Keratinocyte (primary cell): Measurements from ENCODE around the gene MAPK7. TPM values are rescaled to one million over a fixed set of nuclear protein-coding genes. Genes with fewer than 3 reads are reported as not detected.

Source experiments
- DNase-seq: peaks from one replicate; pipeline ENCODE4 v3.0.0-alpha.2; 2011; ENCODE audit warnings: low read depth, missing footprints, low spot score
- FAIRE-seq: peaks from 2 replicates; lab custom pipeline; 2011; peaks lifted over from hg19 to GRCh38; lab: Jason Lieb, UNC
- H2AFZ ChIP-seq: 2 replicates; pipeline ENCODE4 v1.6.0; 2012; ENCODE audit warnings: low read length, control low read depth, inconsistent platforms; ENCODE audit not compliant: control insufficient read depth
- H3K27ac ChIP-seq: 2 replicates; pipeline ENCODE4 v1.5.1; 2011; ENCODE audit warnings: low read length; ENCODE audit not compliant: control insufficient read depth, insufficient read depth
- H3K27me3 ChIP-seq: 3 replicates; pipeline ENCODE4 v1.6.0; 2011; ENCODE audit warnings: low read length; ENCODE audit not compliant: control insufficient read depth, insufficient read depth; ENCODE audit errors: extremely low read depth
- H3K36me3 ChIP-seq, 2 experiments: 2 replicates in 1 of 2; 3 replicates in 1 of 2; pipeline ENCODE4 v1.5.1; 2011; ENCODE audit warnings: low read length in 2 of 2, mild to moderate bottlenecking in 1 of 2; ENCODE audit not compliant: control insufficient read depth in 2 of 2, insufficient read depth in 2 of 2; ENCODE audit errors: extremely low read depth in 1 of 2
- H3K4me1 ChIP-seq: 3 replicates; pipeline ENCODE4 v1.5.1; 2011; ENCODE audit warnings: low read length; ENCODE audit not compliant: control insufficient read depth, insufficient read depth; ENCODE audit errors: extremely low read depth
- H3K4me2 ChIP-seq: 3 replicates; pipeline ENCODE4 v1.6.0; 2011; ENCODE audit warnings: low read depth, low read length; ENCODE audit not compliant: control insufficient read depth, insufficient read depth; ENCODE audit errors: extremely low read depth
- H3K4me3 ChIP-seq, 3 experiments: fragments of 200-600 bp in 1 of 3; sonication (generic) in 1 of 3; 2 replicates in 2 of 3; 3 replicates in 1 of 3; pipeline ENCODE4 v1.5.1; 2011 to 2016; ENCODE audit warnings: low read length in 3 of 3, mild to moderate bottlenecking in 3 of 3, control low read depth in 2 of 3, inconsistent platforms in 1 of 3, low read depth in 1 of 3, mixed read lengths in 1 of 3, mixed run types in 1 of 3, moderate library complexity in 1 of 3; ENCODE audit not compliant: control insufficient read depth in 2 of 3, insufficient read depth in 2 of 3; ENCODE audit errors: extremely low read depth in 1 of 3
- H3K79me2 ChIP-seq: 2 replicates; pipeline ENCODE4 v1.6.0; 2012; ENCODE audit warnings: low read length; ENCODE audit not compliant: control insufficient read depth, insufficient read depth
- H3K9ac ChIP-seq: 3 replicates; pipeline ENCODE4 v1.6.0; 2011; ENCODE audit warnings: low read length; ENCODE audit not compliant: control insufficient read depth, insufficient read depth; ENCODE audit errors: extremely low read depth
- H3K9me1 ChIP-seq: 3 replicates; pipeline ENCODE4 v1.6.0; 2011; ENCODE audit warnings: low read length; ENCODE audit not compliant: control insufficient read depth, insufficient read depth; ENCODE audit errors: extremely low read depth
- H3K9me3 ChIP-seq: 2 replicates; pipeline ENCODE4 v1.5.1; 2012; ENCODE audit warnings: low read depth, low read length; ENCODE audit not compliant: control insufficient read depth
- H4K20me1 ChIP-seq: 3 replicates; pipeline ENCODE4 v1.6.0; 2011; ENCODE audit warnings: low read length; ENCODE audit not compliant: control insufficient read depth, insufficient read depth; ENCODE audit errors: extremely low read depth
- EZH2 ChIP-seq: IDR thresholded peaks from one replicate; pipeline ENCODE4 v1.6.1; 2012; ENCODE audit warnings: inconsistent platforms, mild to moderate bottlenecking, low read length, moderate library complexity
- dilution Hi-C: fragments of 300-500 bp; cut with MboI; formaldehyde crosslinking; loops from one replicate; pipeline ENCODE4 v1.7.0; 2020; ENCODE audit warnings: low sequenced_read_pairs; ENCODE audit not compliant: extremely low pct_ligation_motif_present
- polyA plus RNA-seq, 5 experiments: library from polyadenylated mRNA; depleted of rRNA in 3 of 5; stranded (reverse) in 3 of 5; stranded (forward) in 1 of 5; unstranded in 1 of 5; fragments of >200 nt; gene quantifications; 1 replicate in 1 of 5; 2 replicates in 3 of 5; 3 replicates in 1 of 5; pipeline versions ENCODE4 v1.2.1 to v1.2.3, GENCODE V29; 2011 to 2012; ENCODE audit warnings: missing spikeins in 2 of 5, low read depth in 1 of 5, low replicate concordance in 1 of 5
- TF ChIP-seq, protein P1 (sequence below), 3 experiments: IDR thresholded peaks in 1 of 3; conservative IDR thresholded peaks in 1 of 3; optimal IDR thresholded peaks in 1 of 3; 2 replicates in 2 of 3; 3 replicates in 1 of 3; pipeline versions ENCODE3 to v1.5.1; 2011; ENCODE audit warnings: low read length in 3 of 3, mild to moderate bottlenecking in 3 of 3, moderate library complexity in 2 of 3, control low read depth in 1 of 3, inconsistent platforms in 1 of 3; ENCODE audit not compliant: insufficient read depth in 2 of 3; ENCODE audit errors: extremely low read depth in 1 of 3

MAPK7 gene
- polyA plus RNA-seq, 1 donor (not counting 4 experiments of a cell fraction or from before 2014, with no cell fraction given), result 4.3 TPM

DNA sequence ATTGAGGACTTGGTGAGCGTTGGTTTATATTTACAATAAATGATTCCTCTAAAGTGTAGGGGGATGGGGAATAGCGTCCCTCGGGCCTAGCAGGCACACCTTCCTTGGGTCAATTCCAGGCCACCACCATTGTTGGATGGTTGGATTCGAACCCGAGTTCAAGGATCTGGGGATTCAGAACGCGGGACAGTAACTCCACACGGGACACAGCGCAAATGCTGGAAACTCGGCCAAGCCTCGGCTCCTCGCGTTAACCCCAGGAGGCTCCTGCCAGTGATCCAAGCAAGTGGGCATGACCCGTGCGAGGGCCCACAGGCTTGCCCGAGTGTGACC is 16.4 kb upstream of the MAPK7 start:
- H3K79me2 ChIP-seq, result peaks cover 2% of the 10 kb centered on the region
- FAIRE-seq (peak; percentile 64), DNase-seq (no peak)
- dilution Hi-C loops, result loop anchor here (5.0 to 25.0 kb wide), 2 partner anchors 95 to 300 kb away; no protein-coding TSS in a partner anchor
- H3K9ac ChIP-seq, result peak overlapping the region; percentile 85
- peak overlapping the region; percentile 93 for H2AFZ ChIP-seq
- H3K4me2 ChIP-seq, result peak overlapping the region; percentile 88
- peaks cover 12% of the 10 kb centered on the region for H3K4me1 ChIP-seq
- no peaks in the 10 kb centered on the region for H3K9me1 ChIP-seq
- H3K4me3 ChIP-seq, result peak overlapping the region; percentile 68 to 90 (median 85)
- peak overlapping the region; percentile 79 for H3K27ac ChIP-seq
- peaks cover 0 to 5% of the 10 kb centered on the region in 2 experiments for H3K36me3 ChIP-seq
- H3K9me3 ChIP-seq, result no peaks in the 10 kb centered on the region
- no peaks in the 10 kb centered on the region for H3K27me3 ChIP-seq
- no peak for TF ChIP-seq EZH2
- TF ChIP-seq, protein P1, sequence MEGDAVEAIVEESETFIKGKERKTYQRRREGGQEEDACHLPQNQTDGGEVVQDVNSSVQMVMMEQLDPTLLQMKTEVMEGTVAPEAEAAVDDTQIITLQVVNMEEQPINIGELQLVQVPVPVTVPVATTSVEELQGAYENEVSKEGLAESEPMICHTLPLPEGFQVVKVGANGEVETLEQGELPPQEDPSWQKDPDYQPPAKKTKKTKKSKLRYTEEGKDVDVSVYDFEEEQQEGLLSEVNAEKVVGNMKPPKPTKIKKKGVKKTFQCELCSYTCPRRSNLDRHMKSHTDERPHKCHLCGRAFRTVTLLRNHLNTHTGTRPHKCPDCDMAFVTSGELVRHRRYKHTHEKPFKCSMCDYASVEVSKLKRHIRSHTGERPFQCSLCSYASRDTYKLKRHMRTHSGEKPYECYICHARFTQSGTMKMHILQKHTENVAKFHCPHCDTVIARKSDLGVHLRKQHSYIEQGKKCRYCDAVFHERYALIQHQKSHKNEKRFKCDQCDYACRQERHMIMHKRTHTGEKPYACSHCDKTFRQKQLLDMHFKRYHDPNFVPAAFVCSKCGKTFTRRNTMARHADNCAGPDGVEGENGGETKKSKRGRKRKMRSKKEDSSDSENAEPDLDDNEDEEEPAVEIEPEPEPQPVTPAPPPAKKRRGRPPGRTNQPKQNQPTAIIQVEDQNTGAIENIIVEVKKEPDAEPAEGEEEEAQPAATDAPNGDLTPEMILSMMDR (optimal IDR thresholded peaks at IDR 0.05 in 1 of 3, IDR thresholded peaks at IDR 0.05 in 1 of 3, conservative IDR thresholded peaks at IDR 0.05 in 1 of 3; ENCODE audit: extremely low read depth in 1 of 3, insufficient read depth in 2 of 3, low read length in 3 of 3), result no peak
- no peaks in the 10 kb centered on the region for H4K20me1 ChIP-seq

DNA sequence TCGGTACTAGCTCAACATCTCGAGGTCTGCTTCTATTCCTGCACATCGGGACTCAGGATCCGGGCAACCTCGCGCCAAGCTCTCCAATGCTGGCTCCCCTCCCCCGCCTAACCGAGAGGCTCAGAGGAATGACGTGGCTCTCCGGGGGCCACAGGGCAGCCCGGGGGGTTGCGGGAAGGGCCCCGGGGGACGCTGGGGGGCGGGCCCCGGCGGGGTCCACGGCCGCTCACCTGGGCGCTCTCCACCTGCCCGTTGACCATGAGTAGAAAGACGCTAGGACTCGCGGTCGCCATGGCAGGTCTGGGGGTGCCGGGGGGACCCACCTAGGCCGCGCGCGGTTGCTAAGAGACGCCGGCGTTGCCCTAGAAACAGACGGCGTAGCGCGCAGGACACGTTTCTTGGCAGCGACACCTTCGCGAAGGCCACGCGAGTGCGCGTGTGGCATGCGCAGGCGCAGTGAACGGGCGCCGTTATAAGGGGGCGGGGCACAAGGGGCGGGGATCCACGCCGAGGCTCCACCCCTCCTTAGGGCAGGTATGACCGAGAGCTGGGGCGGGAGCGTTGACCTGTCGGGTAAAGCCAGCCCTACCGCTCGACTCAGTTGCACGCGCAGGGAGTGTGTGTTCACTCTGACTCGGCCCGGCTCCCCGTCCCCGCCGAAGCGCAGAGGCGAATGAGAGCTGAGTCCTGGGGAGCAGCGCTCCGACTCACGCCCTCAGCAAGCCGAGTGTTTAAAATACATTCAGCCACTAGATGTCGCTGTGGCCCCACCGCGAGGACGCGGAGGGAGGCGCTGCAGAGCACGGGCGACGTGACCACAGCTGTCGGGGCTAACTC is 15.8 kb upstream of the MAPK7 start, which contains the start of gene B9D1:
TSS of gene B9D1 (minus strand) at position 447 of the 837 bp plus-strand sequence. CDS start at position 293, 154 bp downstream.
- Histone ChIP-seq H3K79me2 (peaks cover 2% of the 10 kb centered on the region), H3K4me3 (peak within 1 kb of the TSS; percentile 68 to 90 (median 85)), H2AFZ (peak within 1 kb of the TSS; percentile 99), H3K27ac (peak within 1 kb of the TSS; percentile 79), H3K9me1 (no peaks in the 10 kb centered on the region), H3K27me3 (no peaks in the 10 kb centered on the region), H4K20me1 (no peaks in the 10 kb centered on the region), H3K36me3 (peaks cover 0 to 5% of the 10 kb centered on the region in 2 experiments), H3K4me2 (peak within 1 kb of the TSS; percentile 88), H3K4me1 (peaks cover 12% of the 10 kb centered on the region), H3K9ac (peak within 1 kb of the TSS; percentile 85), H3K9me3 (no peaks in the 10 kb centered on the region)
- DNase-seq, result peak; percentile 68
- dilution Hi-C loops, result loop anchor here (5.0 to 25.0 kb wide), 2 partner anchors 95 to 300 kb away; no protein-coding TSS in a partner anchor
- peak; percentile 88 for FAIRE-seq
- TF ChIP-seq, protein P1 (optimal IDR thresholded peaks at IDR 0.05 in 1 of 3, IDR thresholded peaks at IDR 0.05 in 1 of 3, conservative IDR thresholded peaks at IDR 0.05 in 1 of 3; ENCODE audit: extremely low read depth in 1 of 3, insufficient read depth in 2 of 3, low read length in 3 of 3), result peak; percentile 88 to 99 (median 98)
- no peak for TF ChIP-seq EZH2
